ENCODE measurements around the gene PRLR. TPM values are rescaled to one million over a fixed set of nuclear protein-coding genes. Genes with fewer than 3 reads are reported as not detected.

Gene PRLR
- total RNA-seq, 2 experiments from 2014 or later, result 0.14 TPM; not detected in 1

DNA sequence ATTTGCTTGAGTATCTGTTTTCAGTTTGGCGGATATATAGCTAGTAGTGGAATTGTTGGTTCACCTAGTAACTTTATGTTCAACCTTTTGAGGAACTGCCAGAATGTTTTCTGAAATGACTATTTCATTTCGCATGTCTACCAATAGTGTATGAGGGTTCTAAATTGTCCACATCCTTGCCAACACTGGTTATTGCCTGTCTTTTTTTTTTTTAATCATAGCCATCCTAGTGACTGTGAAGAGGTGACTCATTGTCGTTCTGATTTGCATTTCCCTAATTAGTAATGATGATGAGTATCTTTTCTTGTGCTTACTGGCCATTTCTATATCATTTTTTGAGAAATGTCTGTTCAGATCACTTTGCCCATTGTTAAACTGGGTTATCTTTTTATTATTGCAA is 52.5 kb downstream of the PRLR start:
- CTCF ChIA-PET, result no interaction called here
- no peaks in the 10 kb centered on the region for H3K9me3 Mint-ChIP-seq (ENCODE audit: low read depth)

DNA sequence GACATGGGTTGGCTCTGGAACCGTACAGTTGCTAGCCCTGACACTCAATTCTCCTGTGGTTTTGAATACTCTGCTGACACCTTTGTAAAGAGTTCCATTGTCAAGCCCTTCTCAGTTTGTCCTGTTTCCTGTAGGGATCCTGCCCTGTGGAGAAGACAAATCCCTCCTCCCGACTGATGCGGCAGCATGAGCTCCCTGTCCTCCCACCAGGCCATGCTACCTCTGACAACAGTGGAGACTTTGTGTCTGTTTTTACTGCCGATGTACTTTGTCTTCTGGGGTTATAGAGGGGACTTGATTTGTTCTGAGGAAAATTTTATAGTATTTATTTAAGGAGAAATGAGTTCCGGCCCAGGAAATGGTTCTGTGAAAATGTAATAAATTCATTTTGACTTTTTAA is 57.8 kb downstream of the PRLR start:
- Mint-ChIP-seq H3K27ac (no peak overlapping the region), H3K36me3 (no peaks in the 10 kb centered on the region), H3K4me3 (no peak overlapping the region), H3K4me1 (no peaks in the 10 kb centered on the region), H3K9me3 (ENCODE audit: low read depth) (peaks cover 1% of the 10 kb centered on the region), H3K27me3 (peaks cover 3% of the 10 kb centered on the region)
- ATAC-seq (no peak), DNase-seq (no peak)
- CTCF ChIA-PET, result no interaction called here

More for the DNA sequence above, 52.5 kb downstream of the PRLR start:
- Mint-ChIP-seq H3K4me1 (no peaks in the 10 kb centered on the region), H3K27ac (no peak overlapping the region), H3K4me3 (no peak overlapping the region), H3K27me3 (peaks cover 14% of the 10 kb centered on the region), H3K36me3 (no peaks in the 10 kb centered on the region)
- DNase-seq (no peak), ATAC-seq (no peak)

DNA sequence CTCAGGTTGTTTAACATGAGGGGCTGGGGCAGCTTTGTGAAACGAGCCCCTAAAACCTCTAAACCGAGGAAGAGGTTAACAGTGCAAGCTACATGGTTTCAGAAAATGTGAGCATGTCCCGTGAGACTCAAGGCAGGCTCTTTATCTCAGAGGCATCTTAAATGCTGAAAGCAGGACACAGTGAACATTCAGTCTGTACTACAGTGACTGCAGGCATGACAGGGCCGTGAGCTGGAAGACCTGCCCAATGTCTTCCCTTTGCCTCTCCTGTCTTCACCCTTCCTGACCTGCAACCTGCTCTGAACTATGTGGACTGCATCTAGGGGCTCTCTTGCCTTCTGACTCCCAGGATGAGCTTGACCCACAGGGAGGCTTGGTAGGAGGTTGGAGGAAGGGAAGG is 58.3 kb downstream of the PRLR start:
- CTCF ChIA-PET, result no interaction called here
- H3K9me3 Mint-ChIP-seq (ENCODE audit: low read depth), result peaks cover 5% of the 10 kb centered on the region
- DNase-seq, result no peak
- H3K4me1 Mint-ChIP-seq, result no peaks in the 10 kb centered on the region
- H3K4me3 Mint-ChIP-seq, result no peak overlapping the region
- H3K27me3 Mint-ChIP-seq, result peaks cover 3% of the 10 kb centered on the region
- no peak for ATAC-seq
- no peaks in the 10 kb centered on the region for H3K36me3 Mint-ChIP-seq
- no peak overlapping the region for H3K27ac Mint-ChIP-seq

DNA sequence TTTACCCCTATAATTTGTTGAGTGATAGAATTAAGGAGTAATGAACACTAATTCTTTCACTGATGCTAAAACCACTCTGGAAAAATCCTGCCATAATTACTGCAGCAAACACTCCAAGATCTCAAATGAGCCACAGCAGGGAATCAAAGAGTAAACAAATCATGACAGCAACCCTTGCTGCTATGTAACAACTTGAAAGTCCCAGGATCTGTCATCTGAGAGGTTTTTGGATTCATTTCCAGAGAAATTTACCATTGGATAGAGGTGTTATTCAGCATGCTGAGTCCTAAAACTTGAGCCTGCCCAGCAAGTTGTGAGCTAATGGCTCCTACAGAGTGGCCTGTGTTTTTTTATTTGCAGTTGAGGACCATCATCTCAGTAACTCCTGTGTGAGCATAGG is 59.2 kb downstream of the PRLR start:
- no peak for DNase-seq
- Mint-ChIP-seq H3K4me3 (no peak overlapping the region), H3K36me3 (no peaks in the 10 kb centered on the region), H3K27ac (no peak overlapping the region), H3K4me1 (no peaks in the 10 kb centered on the region), H3K27me3 (peaks cover 3% of the 10 kb centered on the region), H3K9me3 (ENCODE audit: low read depth) (peaks cover 5% of the 10 kb centered on the region)
- CTCF ChIA-PET, result no interaction called here
- ATAC-seq, result no peak

DNA sequence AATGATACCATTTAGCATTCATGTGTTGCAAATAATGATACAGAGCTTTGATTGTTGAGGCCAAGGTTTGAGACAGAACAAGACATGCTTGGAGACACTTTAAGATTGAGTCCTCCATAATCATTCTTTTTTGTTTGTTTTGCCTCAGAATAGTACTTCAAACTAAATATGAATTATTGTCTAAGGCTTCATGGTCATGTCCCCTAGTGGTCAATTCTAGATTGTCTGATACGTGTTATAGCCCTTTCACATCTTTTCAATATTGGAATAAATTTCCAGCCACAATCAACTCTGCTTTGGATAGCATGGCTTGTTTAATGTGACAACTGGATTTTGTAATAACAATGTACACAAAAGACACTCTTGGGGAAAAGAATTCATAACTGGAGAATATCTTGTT is 64.2 kb downstream of the PRLR start:
- CTCF ChIA-PET, result no interaction called here
- ATAC-seq (no peak), DNase-seq (no peak)
- H3K27ac Mint-ChIP-seq, result no peak overlapping the region
- H3K27me3 Mint-ChIP-seq, result peaks cover 8% of the 10 kb centered on the region
- peaks cover 5% of the 10 kb centered on the region for H3K9me3 Mint-ChIP-seq (ENCODE audit: low read depth)
- no peaks in the 10 kb centered on the region for H3K36me3 Mint-ChIP-seq
- H3K4me3 Mint-ChIP-seq, result no peak overlapping the region
- H3K4me1 Mint-ChIP-seq, result peaks cover 2% of the 10 kb centered on the region

DNA sequence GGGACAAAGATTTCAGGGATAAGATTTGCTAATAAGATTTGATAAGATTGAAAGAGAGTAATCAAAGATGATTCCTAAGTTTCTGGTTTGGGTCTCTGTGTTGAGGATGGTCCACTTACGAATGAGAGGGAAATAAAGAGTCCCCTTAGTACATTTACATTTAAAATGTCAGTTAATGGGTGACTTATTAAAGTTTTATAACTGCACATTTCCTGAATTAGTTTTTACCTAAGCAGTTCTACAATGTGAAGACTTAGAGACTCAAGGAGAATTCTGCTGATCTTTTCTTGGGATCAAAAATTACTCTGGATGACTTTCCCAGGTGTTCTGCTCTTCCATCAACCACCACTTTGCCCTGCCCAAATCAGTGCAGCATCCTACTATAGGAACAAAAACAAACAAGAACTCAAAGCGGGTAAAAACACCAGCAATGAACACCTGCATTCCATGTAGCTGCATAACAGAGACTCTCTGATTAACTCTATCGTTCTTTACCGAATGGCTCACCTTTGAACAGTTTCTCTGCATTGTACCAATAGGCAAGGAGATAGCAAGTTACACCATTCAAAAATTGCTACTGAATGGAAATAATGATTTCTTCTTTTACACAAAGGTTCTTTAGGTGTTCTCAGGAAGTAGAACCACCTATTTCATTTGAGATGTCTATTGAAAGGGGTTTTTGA is 65.3 kb downstream of the PRLR start:
- H3K4me1 Mint-ChIP-seq, result peaks cover 9% of the 10 kb centered on the region
- peaks cover 8% of the 10 kb centered on the region for H3K27me3 Mint-ChIP-seq
- peaks cover 5% of the 10 kb centered on the region for H3K9me3 Mint-ChIP-seq (ENCODE audit: low read depth)
- no peak overlapping the region for H3K4me3 Mint-ChIP-seq
- peaks cover 2% of the 10 kb centered on the region for H3K36me3 Mint-ChIP-seq
- CTCF ChIA-PET, result no interaction called here
- no peak overlapping the region for H3K27ac Mint-ChIP-seq
- DNase-seq (no peak), ATAC-seq (no peak)

DNA sequence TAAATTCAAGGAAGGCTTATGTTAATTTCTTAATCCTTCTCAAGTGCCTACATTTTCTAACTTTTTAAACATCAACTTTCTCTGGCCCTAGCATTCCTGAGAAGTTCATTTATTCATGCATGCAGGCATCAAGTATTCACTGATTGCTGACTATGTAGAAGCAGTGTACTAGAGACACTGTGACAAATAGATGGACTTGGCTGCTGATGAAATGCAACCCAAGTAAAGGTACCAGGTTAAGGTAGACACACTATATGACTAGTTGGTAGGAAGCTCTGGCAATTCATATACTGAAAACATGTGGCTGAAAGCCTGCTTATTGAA is 66.6 kb downstream of the PRLR start:
- H3K4me3 Mint-ChIP-seq, result no peak overlapping the region
- H3K9me3 Mint-ChIP-seq (ENCODE audit: low read depth), result peaks cover 5% of the 10 kb centered on the region
- DNase-seq (no peak), ATAC-seq (no peak)
- CTCF ChIA-PET, result no interaction called here
- H3K4me1 Mint-ChIP-seq, result peaks cover 9% of the 10 kb centered on the region
- peaks cover 10% of the 10 kb centered on the region for H3K27me3 Mint-ChIP-seq
- H3K36me3 Mint-ChIP-seq, result peaks cover 4% of the 10 kb centered on the region
- no peak overlapping the region for H3K27ac Mint-ChIP-seq

DNA sequence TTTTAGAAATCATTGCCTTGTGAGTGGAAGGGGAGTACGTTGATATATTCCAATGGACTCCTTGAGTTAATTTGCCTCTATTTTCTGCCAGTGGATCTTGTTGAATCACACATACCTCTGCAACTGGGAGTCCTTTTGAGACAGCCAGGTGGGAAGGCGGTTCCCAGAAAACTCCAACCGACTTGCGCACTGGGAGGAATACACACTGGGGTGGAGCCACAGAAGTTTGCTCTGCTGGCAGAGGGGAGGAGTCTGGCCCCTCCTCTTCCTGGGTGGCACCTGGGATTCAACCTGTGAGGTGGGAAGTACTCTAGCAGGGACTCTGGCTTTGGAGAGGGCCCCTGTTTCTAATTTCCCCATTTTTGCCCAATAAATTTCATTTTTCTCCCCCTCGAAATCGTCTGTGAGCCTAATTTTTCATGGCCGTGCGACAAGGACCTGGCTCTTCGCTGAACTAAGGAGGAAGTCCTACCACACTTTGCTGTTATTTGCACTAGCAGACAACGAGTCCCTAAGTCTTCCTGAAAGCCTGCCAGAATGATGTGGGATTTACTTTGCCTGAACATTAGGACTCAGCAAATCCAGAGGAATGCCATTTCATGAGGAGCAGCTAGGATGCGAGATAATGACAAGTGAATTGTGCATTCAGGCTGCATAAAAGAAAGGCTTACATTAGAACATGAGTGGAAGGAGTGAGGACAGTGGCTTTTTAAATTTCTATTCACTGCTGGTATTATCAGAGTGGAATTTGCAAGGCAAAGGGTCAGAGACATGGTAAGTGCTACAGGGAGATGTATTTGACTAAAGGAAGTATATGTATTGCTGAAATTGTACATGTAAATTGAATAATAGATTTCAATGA is 67.2 kb downstream of the PRLR start:
- peaks cover 9% of the 10 kb centered on the region for H3K4me1 Mint-ChIP-seq
- CTCF ChIA-PET, result no interaction called here
- no peak overlapping the region for H3K4me3 Mint-ChIP-seq
- peaks cover 13% of the 10 kb centered on the region for H3K27me3 Mint-ChIP-seq
- peaks cover 5% of the 10 kb centered on the region for H3K9me3 Mint-ChIP-seq (ENCODE audit: low read depth)
- DNase-seq (no peak), ATAC-seq (no peak)
- H3K27ac Mint-ChIP-seq, result no peak overlapping the region
- peaks cover 4% of the 10 kb centered on the region for H3K36me3 Mint-ChIP-seq

GRCh38 chr5:35161652-35162273 is 68.5 kb downstream of the PRLR start:
- peaks cover 9% of the 10 kb centered on the region for H3K4me1 Mint-ChIP-seq
- no peak overlapping the region for H3K27ac Mint-ChIP-seq
- H3K9me3 Mint-ChIP-seq (ENCODE audit: low read depth), result no peaks in the 10 kb centered on the region
- H3K27me3 Mint-ChIP-seq, result peaks cover 17% of the 10 kb centered on the region
- H3K4me3 Mint-ChIP-seq, result no peak overlapping the region
- no peak for DNase-seq
- CTCF ChIA-PET, result no interaction called here
- peaks cover 4% of the 10 kb centered on the region for H3K36me3 Mint-ChIP-seq
- no peak for ATAC-seq

DNA sequence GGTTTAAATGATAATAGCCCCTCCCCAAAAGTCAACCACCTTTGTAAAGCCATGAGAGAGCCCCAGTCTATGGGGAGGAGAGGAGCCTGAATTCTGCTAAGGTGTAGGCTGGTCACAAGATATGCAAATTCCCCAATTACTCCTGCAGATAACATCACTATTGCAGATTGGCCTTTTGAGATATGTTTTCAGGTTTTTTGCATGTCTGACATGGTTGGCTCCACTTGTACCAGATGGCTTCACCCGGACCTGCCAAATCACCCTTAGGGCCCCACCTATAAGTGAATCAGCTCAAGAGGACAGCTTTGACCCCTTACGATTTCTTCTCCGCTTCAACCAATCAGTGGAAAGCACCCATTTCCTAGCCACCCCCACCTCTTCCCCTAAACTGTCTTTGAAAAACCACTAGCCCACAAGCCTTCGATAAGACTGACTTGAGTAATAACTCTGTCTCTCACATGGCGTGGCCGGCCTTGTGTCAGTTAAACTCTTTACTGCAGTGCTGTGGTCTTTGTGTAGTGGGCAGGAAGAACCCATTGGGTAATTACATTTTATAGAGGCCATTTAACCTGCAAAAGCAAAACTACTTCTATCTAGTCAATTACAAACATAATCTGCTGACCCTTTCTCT is 69.7 kb downstream of the PRLR start:
- ATAC-seq (peak; percentile 42), DNase-seq (peak; percentile 49)
- Mint-ChIP-seq H3K4me1 (peaks cover 9% of the 10 kb centered on the region), H3K36me3 (peaks cover 4% of the 10 kb centered on the region), H3K27me3 (peaks cover 24% of the 10 kb centered on the region), H3K27ac (no peak overlapping the region), H3K4me3 (no peak overlapping the region), H3K9me3 (ENCODE audit: low read depth) (no peaks in the 10 kb centered on the region)
- CTCF ChIA-PET, result no interaction called here

- Mint-ChIP-seq H3K36me3 (peaks cover 4% of the 10 kb centered on the region), H3K4me3 (no peak overlapping the region), H3K4me1 (peaks cover 9% of the 10 kb centered on the region), H3K27ac (no peak overlapping the region), H3K9me3 (ENCODE audit: low read depth) (no peaks in the 10 kb centered on the region), H3K27me3 (peaks cover 16% of the 10 kb centered on the region)
- CTCF ChIA-PET, result no interaction called here
- ATAC-seq, result no peak
- DNase-seq, result no peak
Observed at GRCh38 chr5:35159370-35159742, 70.9 kb downstream of the PRLR start.

DNA sequence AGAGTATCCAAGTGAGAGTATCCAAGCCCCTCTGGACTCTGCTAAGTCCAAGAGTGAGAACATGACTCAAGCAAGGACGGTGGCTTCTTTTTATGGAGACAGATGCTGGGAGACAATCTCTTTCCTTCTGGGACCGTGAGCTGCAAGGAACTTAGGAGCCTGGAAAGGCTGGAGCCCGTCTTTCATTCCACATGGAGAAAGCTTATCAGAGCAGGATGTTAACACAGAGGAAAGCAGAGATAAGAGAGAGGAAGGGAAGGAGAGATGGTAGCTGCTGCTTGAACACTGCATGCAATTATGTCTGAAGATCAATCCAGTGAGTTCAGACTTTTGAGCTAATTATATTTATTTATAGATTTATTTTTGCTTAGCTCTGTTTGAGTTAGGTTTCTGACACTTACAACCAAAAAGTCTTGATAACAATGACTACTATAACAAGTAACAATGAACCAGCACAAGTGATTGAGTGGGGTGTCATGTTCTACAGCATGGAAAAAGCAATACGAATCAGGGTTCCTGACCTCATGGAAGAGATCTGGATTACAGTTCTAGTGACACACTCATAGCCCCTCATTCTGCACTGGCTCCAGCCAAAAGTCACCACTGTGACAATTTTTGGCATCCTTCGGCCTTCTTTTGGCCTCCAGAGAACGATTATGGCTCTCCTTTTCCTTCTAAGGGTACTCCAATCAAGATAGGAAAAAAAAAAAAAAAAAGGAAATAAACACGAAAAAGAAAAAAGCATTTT is 71.5 kb downstream of the PRLR start:
- peaks cover 4% of the 10 kb centered on the region for H3K36me3 Mint-ChIP-seq
- DNase-seq (no peak), ATAC-seq (no peak)
- peaks cover 9% of the 10 kb centered on the region for H3K4me1 Mint-ChIP-seq
- no peak overlapping the region for H3K27ac Mint-ChIP-seq
- H3K27me3 Mint-ChIP-seq, result peaks cover 15% of the 10 kb centered on the region
- no peaks in the 10 kb centered on the region for H3K9me3 Mint-ChIP-seq (ENCODE audit: low read depth)
- no peak overlapping the region for H3K4me3 Mint-ChIP-seq
- CTCF ChIA-PET, result no interaction called here

DNA sequence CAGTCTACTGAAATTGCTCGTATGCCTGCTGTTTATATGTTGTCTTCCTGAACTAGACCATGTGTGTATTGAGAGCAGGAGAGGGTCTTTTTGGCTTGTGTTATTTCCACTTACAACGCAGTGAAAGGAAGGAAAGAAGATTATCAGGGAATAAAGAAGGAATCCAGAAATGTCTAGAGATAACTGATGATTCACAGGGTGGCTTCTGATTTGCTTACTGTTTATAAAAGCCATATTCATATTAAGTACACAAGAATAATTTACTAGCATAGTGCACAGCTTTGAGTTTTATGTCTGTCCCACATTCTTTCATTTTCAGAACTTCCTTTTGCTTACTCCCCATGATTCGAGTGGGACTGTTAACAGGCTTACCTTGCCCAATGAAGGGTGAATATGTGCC is 72.1 kb downstream of the PRLR start:
- H3K4me1 Mint-ChIP-seq, result peaks cover 9% of the 10 kb centered on the region
- CTCF ChIA-PET, result no interaction called here
- no peaks in the 10 kb centered on the region for H3K9me3 Mint-ChIP-seq (ENCODE audit: low read depth)
- H3K27me3 Mint-ChIP-seq, result peaks cover 15% of the 10 kb centered on the region
- DNase-seq, result no peak
- peaks cover 4% of the 10 kb centered on the region for H3K36me3 Mint-ChIP-seq
- H3K27ac Mint-ChIP-seq, result no peak overlapping the region
- no peak overlapping the region for H3K4me3 Mint-ChIP-seq
- ATAC-seq, result no peak

Measured in activated CD8-positive, alpha-beta memory T cell treated with anti-CD3 and anti-CD28 coated beads, Interleukin-2, amount 10 ng/mL, durations not matched to agents 7 days and 5 days (primary cell).